ENCODE results near the gene GLYR1.
"Not testable (repeated sequence)": the region's sequence is repeated elsewhere in the genome, so short reads cannot be mapped to it uniquely, and the experiment has no call there.

The GLYR1 gene

GRCh38 chr16:4846901-4847773 lies at the start of gene GLYR1, which contains the start of gene UBN1:
TSS of gene GLYR1 (minus strand) at chr16:4847288. CDS start at chr16:4847265, 23 bp downstream.
TSS of gene UBN1 (plus strand) at chr16:4847481. CDS start at chr16:4852918, 5,437 bp downstream.
- peak; percentile 96 for DNase-seq

DNA sequence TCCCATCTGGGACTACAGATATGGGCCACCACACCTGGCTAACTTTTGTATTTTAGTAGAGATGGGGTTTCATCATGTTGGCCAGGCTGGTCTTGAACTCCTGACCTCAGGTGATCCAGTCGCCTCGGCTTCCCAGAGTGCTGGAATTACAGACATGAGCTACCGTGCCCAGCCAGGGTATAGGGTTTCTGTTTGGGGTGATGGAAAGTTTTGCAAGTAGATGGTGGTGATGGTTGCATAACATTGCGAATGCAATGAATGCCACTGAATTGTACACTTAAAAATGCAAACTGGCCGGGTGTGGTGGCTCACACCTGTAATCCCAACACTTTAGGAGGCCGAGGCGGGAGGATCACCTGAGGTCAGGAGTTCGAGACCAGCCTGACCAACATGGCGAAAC lies 49.7 kb upstream of the GLYR1 start:
- DNase-seq: not testable (repeated sequence)

DNA sequence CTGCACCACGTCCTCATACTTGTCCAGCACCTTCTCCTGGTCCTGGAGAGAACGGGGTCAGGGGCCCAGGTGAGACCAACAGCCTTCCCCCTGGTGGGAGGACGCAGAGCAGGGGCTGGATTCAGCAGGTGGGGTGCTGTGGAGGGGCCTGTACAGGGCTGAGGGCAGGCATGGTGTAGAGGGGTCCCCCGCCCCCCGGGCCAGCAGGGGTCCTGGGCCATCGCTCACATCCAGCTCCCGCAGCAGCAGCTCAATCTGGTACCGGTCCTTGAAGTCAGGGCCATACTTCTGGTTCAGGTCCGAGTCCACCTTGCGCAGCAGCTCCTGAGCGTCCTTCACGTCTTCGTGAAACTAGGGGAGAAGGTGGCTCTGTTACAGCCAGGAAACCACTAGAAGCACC lies 48.3 kb upstream of the GLYR1 start:
- no peak for DNase-seq

- DNase-seq: no peak
Observed at GRCh38 chr16:4894276-4895150, 47.4 kb upstream of the GLYR1 start.

GRCh38 chr16:4893103-4893862 lies 46.2 kb upstream of the GLYR1 start:
- DNase-seq: no peak

DNA sequence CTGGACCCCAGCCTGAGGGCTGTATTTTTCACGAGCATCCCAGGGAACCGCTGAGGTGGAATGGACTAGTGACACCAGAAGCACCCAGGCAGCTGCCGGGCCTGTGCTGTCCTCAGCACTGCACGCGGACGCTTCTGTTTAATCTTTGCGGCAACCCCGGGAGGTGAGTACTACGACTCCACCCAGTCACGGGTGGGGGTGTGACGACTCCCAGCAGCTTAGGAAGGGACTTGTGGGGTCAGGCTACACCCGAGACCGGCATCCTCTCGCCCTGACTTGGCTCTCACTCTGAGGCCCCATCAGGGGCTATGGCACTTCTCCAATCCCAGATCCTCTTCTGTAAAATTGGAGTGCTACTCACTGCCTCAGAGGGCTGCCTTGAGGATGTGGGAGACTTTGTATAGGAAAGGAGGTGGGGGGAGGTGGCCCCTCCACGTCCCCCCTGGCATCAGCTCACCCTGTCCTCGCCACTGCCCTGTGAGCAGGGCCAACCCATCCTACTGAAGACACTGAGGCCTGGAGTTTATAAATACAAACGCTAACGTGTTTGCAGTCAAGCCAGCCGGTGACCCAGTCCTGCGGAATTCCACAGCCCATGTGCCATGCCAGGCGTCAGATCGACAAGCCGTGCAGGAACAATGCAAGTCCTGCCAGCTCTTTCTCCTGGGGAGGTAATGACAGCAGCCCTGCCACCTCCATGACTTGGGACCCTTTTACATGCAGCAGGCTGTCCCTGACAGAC lies 45.4 kb upstream of the GLYR1 start:
- no peak for DNase-seq

GRCh38 chr16:4891886-4892216 lies 44.8 kb upstream of the GLYR1 start:
- DNase-seq: no peak

GRCh38 chr16:4891097-4891885 lies 44.2 kb upstream of the GLYR1 start:
- no peak for DNase-seq

DNA sequence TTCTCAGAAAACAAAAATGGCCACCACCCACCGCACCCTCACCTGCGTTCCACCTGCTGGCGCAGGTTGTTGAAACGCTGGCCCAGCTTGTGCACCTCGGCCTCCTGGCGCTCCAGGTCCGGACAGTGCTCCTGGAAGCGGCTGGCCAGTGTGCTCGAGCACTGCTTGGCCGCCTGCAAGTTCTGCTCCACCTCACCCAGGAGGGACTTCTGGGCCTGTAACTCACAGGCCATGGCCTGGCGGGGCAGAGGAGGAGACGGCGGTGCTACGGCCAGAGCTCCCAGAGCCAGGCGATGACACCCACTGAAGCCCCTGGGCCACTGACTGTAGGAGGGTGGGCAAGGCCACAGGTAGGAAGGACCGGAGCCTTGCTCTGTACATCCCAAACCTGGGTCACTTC lies 43.6 kb upstream of the GLYR1 start:
- no peak for DNase-seq

DNA sequence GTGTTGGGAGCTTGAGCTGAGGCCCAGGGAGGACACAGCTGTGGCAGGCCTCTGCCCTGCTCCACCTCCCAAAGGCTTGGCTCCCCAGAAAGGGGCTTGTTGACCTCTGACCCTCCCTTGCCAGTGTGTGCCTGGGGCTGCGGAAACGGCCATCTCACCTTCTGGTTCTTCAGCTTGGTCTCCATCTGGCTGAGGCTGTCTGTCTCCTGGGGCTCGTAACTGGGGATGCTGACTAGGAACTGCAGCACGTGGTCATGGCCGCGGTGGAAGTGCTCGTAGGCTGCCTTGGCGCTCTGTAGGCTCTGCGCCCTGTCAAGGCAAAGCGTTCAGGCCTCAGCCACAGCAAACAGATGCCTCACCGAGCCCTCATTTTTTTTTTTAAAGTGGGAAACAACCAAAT lies 42.9 kb upstream of the GLYR1 start:
- DNase-seq: no peak

DNA sequence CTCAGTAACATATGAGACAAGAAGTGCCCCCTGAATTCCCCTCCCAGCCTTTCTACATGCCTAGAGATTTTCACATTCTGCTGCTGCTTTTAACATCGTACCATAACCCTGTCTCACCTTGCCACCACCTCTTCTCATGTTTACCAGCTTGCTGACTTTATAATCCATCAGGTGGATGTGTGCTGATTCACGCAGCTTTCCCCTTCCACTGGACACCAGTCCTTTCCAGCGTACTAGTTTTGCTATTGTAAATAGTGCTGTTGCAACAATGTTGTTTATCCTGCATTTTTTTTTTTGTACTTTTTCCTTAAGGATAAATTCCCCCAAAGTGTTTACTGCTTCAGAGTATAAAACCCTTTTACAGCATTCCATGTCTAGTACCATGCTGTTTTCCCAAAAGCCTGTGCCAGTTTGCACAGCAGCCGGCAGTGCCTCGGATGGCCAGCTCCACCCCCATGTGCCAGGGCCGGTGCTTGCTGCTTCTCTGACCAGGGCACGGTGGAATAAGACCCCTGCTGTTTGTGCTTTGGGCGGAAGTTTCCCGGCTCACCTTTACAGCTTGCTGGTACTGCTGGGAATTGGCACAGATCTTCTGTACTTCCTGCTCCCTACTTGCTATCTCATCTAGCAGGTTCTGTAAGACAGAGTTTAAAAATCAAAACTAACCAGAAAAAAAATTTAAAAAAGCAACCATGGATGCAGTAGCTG lies 41.5 kb upstream of the GLYR1 start:
- no peak for DNase-seq

DNA sequence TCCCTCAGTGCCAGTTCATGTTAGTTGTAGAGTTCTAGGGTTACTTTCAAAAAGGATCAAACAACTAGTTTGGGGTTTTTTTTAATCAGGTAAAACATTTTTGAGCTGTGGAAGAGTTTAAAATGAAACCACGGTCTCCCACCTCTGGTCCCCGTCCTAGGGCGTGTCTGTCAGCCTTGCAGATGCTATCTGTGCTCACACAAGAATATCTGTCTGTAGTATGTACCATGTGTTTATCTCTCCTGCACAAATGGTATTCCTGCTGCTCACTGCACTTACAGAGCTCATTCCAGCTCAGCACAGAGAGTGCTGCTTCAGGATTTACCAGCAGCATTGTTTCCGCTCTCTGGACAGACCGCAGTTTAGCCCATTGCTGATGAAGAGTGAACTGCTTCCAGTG lies 39.1 kb upstream of the GLYR1 start:
- no peak for DNase-seq

DNA sequence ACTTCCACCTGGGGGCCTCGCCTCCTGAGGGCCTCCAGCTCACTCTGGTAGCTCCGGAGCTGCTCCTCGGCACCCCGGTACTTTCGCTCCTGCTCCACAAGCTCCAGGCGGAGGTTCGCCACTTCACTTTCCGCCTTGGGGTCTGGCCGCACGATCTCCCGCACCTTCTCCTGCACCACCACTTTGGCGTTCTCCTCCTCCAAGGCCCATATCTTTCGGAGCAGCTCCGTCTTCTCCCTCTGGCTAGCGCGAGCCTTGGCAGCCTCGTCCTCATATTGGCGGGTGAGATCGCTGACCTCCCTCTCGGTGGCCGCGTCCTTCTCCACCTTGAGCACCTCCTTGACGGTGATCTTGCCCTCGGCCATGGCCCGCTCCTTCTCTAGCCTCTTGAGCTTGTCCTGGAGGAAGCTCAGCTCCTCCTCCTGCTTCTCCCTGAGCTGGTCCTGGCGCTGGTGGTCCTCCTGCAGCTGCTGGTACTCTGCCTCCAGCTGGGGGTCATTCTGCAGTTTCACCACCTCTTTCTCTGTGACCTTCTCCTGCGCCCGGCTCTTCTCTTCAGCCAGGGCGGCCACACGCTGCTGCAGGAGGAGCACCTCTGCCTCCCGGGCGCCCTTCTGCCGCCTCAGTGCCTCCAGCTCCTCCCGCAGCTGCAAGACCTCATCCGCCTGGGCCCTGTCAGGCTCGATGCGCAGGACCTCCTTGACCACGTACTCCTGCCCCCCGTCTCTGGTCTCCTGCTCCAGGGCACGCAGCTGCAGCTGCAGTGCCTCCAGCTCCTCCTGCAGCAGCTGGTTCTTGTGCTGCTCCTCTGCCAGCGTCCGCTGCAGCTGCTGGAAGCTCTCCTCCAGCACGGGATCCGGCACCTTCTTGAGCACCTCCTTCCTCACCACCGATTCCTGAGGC lies 38.1 kb upstream of the GLYR1 start:
- no peak for DNase-seq

GRCh38 chr16:4884209-4884608 lies 37.1 kb upstream of the GLYR1 start:
- no peak for DNase-seq

- no peak for DNase-seq
Observed at GRCh38 chr16:4883501-4883900, 36.4 kb upstream of the GLYR1 start.

DNA sequence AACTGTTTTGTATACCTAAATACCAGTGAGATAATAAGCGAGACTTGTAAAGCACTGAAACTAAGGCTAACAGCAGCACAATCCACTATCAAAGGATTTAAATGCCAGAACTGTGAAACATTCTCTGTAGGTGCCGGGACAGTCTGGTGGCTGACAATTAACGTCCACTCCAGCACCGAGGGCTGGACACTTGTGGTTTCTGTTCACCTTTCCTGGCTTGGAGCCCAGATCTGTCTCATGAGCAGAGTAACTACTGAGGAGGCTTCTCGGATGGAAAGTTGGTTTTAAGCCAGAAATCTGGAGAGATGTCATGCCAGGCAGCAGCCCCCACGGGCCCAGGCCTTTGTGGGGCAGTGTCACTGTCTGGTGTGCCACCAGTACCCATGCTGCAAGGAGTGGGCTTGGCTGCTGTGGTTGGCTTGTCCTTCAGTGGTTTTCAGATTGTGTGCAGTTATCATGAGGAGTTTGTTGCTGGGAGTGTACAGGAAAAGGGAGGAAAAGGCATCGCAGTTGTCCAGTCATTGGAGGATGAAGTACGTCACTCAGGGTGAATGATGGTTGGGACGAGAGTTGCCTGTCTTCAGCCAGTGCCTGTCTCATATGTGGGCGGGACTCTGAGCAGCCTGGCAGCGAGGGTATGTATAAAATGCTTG lies 35.7 kb upstream of the GLYR1 start:
- peak; percentile 96 for DNase-seq

- no peak for DNase-seq
Observed at GRCh38 chr16:4882000-4882632, 35.0 kb upstream of the GLYR1 start.

GRCh38 chr16:4880006-4880580 lies 33.0 kb upstream of the GLYR1 start:
- DNase-seq: no peak

Measured in NCI-H2029 (cell line).